HUDEP-2 (cell line): ENCODE results near the gene IRF3.
A peak's percentile ranks its signal among the peaks of the same experiment; 100 is the strongest.
"Not testable (repeated sequence)": the region's sequence is repeated elsewhere in the genome, so short reads cannot be mapped to it uniquely, and the experiment has no call there.

Experiments
- DNase-seq, 76 experiments: peaks; one replicate each; lab custom pipeline; 2025; ENCODE audit not compliant: unreplicated experiment in 76 of 76; lab: John Stamatoyannopoulos, UW

The IRF3 gene

GRCh38 chr19:49651820-49652550 lies 13.7 kb downstream of the IRF3 start:
- no peak for DNase-seq

- DNase-seq = no peak
These were observed 14.4 kb downstream of the IRF3 start for GRCh38 chr19:49651029-49651819.

GRCh38 chr19:49646586-49646985 lies 19.1 kb downstream of the IRF3 start:
- no peak for DNase-seq

GRCh38 chr19:49645995-49646394 lies 19.7 kb downstream of the IRF3 start:
- DNase-seq = no peak

- DNase-seq = no peak
These were observed 20.1 kb downstream of the IRF3 start for GRCh38 chr19:49645592-49645991.

GRCh38 chr19:49643466-49643865 lies 22.2 kb downstream of the IRF3 start:
- peak in 50 of 76 experiments; percentile 15 to 69 (median 38) for DNase-seq

- peak in 1 of 76 experiments; percentile 35 for DNase-seq
These were observed 23.1 kb downstream of the IRF3 start for GRCh38 chr19:49642492-49643035.

- peak; percentile 84 to 100 (median 100) for DNase-seq
These were observed 23.8 kb downstream of the IRF3 start, which contains the start of gene SCAF1 for GRCh38 chr19:49641688-49642491. Gene SCAF1, plus strand, starts transcription at chr19:49642209. Its CDS starts 2,818 bp downstream, at chr19:49645027.

GRCh38 chr19:49640113-49640898 lies 25.4 kb downstream of the IRF3 start, which contains the start of gene RRAS:
Gene RRAS, minus strand, starts transcription at chr19:49640143. Its CDS starts 45 bp downstream, at chr19:49640098.
- DNase-seq = peak; percentile 85 to 100 (median 100)

- DNase-seq = no peak
These were observed 26.1 kb downstream of the IRF3 start for GRCh38 chr19:49639401-49640112.

GRCh38 chr19:49637821-49638738 lies 27.6 kb downstream of the IRF3 start:
- peak in 53 of 76 experiments; percentile 7 to 71 (median 46) for DNase-seq

GRCh38 chr19:49636233-49636932 lies 29.3 kb downstream of the IRF3 start:
- DNase-seq = no peak

- no peak for DNase-seq
These were observed 30.0 kb downstream of the IRF3 start for GRCh38 chr19:49635530-49636232.

GRCh38 chr19:49633273-49633672 lies 32.4 kb downstream of the IRF3 start:
- not testable (repeated sequence) for DNase-seq

GRCh38 chr19:49632576-49632975 lies 33.1 kb downstream of the IRF3 start:
- no peak for DNase-seq

- no peak for DNase-seq
These were observed 34.0 kb downstream of the IRF3 start for GRCh38 chr19:49631610-49632192.
